ENCODE results near the gene B4GAT1. TPM values are rescaled to one million over a fixed set of nuclear protein-coding genes. Genes with fewer than 3 reads are reported as not detected.

B4GAT1 gene
- total RNA-seq (ENCODE audit: unreplicated experiment), result 42.7 TPM
- long read RNA-seq, transcript B4GAT1-201 (2 exons, 2,072 nt), result major isoform, 59 of 59 reads
- long read RNA-seq, partial matches to known transcripts, result 0 of 59 reads
- long read RNA-seq, other reads (novel, unspliced or antisense), result 0 of 59 reads

DNA sequence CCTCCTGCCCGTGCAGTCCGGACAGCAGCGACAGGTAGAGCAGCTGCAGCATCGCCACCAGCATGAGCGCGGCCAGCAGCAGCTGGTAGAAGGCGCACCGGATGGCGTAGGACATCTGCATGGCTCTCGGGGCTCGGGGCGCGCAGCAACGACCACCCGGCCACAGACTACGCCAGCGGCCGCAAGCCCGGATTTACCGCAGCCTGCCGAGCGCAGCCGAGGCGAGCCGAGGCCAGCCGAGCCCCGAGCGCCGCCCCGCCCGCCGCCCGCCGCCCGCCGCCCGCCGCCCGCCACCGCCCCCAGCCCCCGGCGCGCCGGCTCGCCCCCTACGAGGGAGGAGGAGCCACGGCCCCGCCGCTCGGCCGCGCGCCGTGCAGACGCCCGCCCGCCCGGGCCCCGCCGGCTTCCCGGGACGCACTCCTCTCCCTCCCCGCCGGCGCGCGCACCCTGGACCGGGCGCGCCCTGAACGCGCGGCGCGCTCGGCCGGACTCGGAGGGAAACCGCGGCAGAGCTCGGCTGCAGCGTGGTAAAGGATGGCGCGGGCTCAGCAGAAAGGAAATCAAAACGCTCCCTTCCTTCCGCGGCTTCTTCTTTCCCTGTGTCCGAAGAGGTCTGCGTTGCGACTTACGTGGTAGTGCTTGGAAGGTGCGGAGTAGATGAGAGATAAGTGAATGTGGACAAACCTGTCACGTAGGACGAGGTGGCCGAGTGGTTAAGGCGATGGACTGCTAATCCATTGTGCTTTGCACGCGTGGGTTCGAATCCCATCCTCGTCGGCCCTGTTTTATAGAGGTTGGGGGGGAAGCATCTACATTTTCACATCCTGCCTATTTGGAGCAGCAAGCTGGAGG, at the start of gene B4GAT1:
TSS of gene B4GAT1 (minus strand) at position 205 of the 852 bp plus-strand sequence. CDS start at position 121, 84 bp downstream.
- peak; percentile 80 for DNase-seq
- Mint-ChIP-seq H3K4me1 (ENCODE audit: low read depth, unreplicated experiment) (peaks cover 21% of the 10 kb centered on the region), H3K36me3 (ENCODE audit: unreplicated experiment) (peaks cover 4% of the 10 kb centered on the region), H3K27ac (ENCODE audit: unreplicated experiment) (peak within 1 kb of the TSS; percentile 99), H3K9me3 (ENCODE audit: unreplicated experiment) (peaks cover 18% of the 10 kb centered on the region), H3K4me3 (ENCODE audit: unreplicated experiment) (peak within 1 kb of the TSS; percentile 97), H3K27me3 (ENCODE audit: unreplicated experiment) (peaks cover 10% of the 10 kb centered on the region)
- TF ChIP-seq, protein P1, sequence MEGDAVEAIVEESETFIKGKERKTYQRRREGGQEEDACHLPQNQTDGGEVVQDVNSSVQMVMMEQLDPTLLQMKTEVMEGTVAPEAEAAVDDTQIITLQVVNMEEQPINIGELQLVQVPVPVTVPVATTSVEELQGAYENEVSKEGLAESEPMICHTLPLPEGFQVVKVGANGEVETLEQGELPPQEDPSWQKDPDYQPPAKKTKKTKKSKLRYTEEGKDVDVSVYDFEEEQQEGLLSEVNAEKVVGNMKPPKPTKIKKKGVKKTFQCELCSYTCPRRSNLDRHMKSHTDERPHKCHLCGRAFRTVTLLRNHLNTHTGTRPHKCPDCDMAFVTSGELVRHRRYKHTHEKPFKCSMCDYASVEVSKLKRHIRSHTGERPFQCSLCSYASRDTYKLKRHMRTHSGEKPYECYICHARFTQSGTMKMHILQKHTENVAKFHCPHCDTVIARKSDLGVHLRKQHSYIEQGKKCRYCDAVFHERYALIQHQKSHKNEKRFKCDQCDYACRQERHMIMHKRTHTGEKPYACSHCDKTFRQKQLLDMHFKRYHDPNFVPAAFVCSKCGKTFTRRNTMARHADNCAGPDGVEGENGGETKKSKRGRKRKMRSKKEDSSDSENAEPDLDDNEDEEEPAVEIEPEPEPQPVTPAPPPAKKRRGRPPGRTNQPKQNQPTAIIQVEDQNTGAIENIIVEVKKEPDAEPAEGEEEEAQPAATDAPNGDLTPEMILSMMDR (IDR thresholded peaks at IDR 0.05; ENCODE audit: partially characterized antibody, unreplicated experiment), result no peak

DNA sequence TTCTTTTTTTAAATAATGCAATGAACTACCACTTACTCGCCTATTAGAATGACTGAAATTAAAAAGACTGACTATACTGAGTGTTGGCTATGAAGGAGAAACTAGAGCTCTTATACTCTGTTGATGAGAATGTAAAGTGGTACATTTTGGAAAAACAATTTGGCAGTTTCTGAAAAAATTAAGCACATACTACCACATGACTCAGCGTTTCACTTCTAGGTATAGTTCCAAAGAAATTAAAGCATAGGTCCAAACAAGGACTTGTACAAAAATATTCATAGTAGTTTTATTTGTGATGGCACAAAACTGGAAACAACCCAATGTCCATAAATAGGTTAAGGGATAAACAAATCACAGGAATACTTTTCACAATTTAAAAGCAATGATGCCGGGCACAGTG, 46.5 kb upstream of the B4GAT1 start:
- H3K9me3 Mint-ChIP-seq (ENCODE audit: unreplicated experiment), result peaks cover 3% of the 10 kb centered on the region
- no peak for DNase-seq
- H3K36me3 Mint-ChIP-seq (ENCODE audit: unreplicated experiment), result no peaks in the 10 kb centered on the region
- peaks cover 1% of the 10 kb centered on the region for H3K4me1 Mint-ChIP-seq (ENCODE audit: low read depth, unreplicated experiment)
- TF ChIP-seq, protein P1 (IDR thresholded peaks at IDR 0.05; ENCODE audit: partially characterized antibody, unreplicated experiment), result no peak
- H3K27ac Mint-ChIP-seq (ENCODE audit: unreplicated experiment), result no peak overlapping the region
- H3K27me3 Mint-ChIP-seq (ENCODE audit: unreplicated experiment), result peaks cover 2% of the 10 kb centered on the region
- H3K4me3 Mint-ChIP-seq (ENCODE audit: unreplicated experiment), result no peak overlapping the region

- no peak overlapping the region for H3K27ac Mint-ChIP-seq (ENCODE audit: unreplicated experiment)
- H3K9me3 Mint-ChIP-seq (ENCODE audit: unreplicated experiment), result peaks cover 3% of the 10 kb centered on the region
- H3K4me3 Mint-ChIP-seq (ENCODE audit: unreplicated experiment), result no peak overlapping the region
- no peak for DNase-seq
- TF ChIP-seq, protein P1 (IDR thresholded peaks at IDR 0.05; ENCODE audit: partially characterized antibody, unreplicated experiment), result no peak
- H3K27me3 Mint-ChIP-seq (ENCODE audit: unreplicated experiment), result peaks cover 2% of the 10 kb centered on the region
- no peaks in the 10 kb centered on the region for H3K36me3 Mint-ChIP-seq (ENCODE audit: unreplicated experiment)
- H3K4me1 Mint-ChIP-seq (ENCODE audit: low read depth, unreplicated experiment), result peaks cover 1% of the 10 kb centered on the region
Measured at GRCh38 chr11:66391322-66391721, 43.9 kb upstream of the B4GAT1 start.

- TF ChIP-seq, protein P1 (IDR thresholded peaks at IDR 0.05; ENCODE audit: partially characterized antibody, unreplicated experiment), result peak; percentile 63
- no peaks in the 10 kb centered on the region for H3K9me3 Mint-ChIP-seq (ENCODE audit: unreplicated experiment)
- H3K4me1 Mint-ChIP-seq (ENCODE audit: low read depth, unreplicated experiment), result no peaks in the 10 kb centered on the region
- peaks cover 2% of the 10 kb centered on the region for H3K27me3 Mint-ChIP-seq (ENCODE audit: unreplicated experiment)
- no peaks in the 10 kb centered on the region for H3K36me3 Mint-ChIP-seq (ENCODE audit: unreplicated experiment)
- no peak overlapping the region for H3K27ac Mint-ChIP-seq (ENCODE audit: unreplicated experiment)
- no peak overlapping the region for H3K4me3 Mint-ChIP-seq (ENCODE audit: unreplicated experiment)
- DNase-seq, result peak; percentile 77
Measured at GRCh38 chr11:66388780-66389386, 41.5 kb upstream of the B4GAT1 start.
